Mesodermal cell (in vitro differentiated cells): ENCODE data around the gene KRTAP4-11.
"Not testable (repeated sequence)": the region's sequence is repeated elsewhere in the genome, so short reads cannot be mapped to it uniquely, and the experiment has no call there.

Source experiments
- H3K27ac ChIP-seq: 2 replicates; pipeline ENCODE4 v1.7.0; 2013; ENCODE audit warnings: mild to moderate bottlenecking, low read depth, low read length, moderate library complexity; ENCODE audit not compliant: severe bottlenecking
- H3K36me3 ChIP-seq: 2 replicates; pipeline ENCODE4 v1.7.1; 2013; ENCODE audit warnings: mild to moderate bottlenecking, low read length, moderate library complexity; ENCODE audit not compliant: control insufficient read depth, insufficient read depth
- H3K4me1 ChIP-seq: one replicate; pipeline ENCODE4 v1.7.1; 2013; ENCODE audit warnings: mild to moderate bottlenecking, low read length; ENCODE audit not compliant: insufficient read depth, control insufficient read depth, poor library complexity, severe bottlenecking
- H3K4me3 ChIP-seq: 2 replicates; pipeline ENCODE4 v1.7.0; 2013; ENCODE audit warnings: low read length, control low read depth, mild to moderate bottlenecking; ENCODE audit not compliant: insufficient read depth, poor library complexity, severe bottlenecking; ENCODE audit errors: extremely low read depth
- H3K9me3 ChIP-seq: 2 replicates; pipeline ENCODE4 v1.7.1; 2013; ENCODE audit warnings: mild to moderate bottlenecking, low read length, moderate library complexity; ENCODE audit not compliant: control insufficient read depth
- WGBS, 2 experiments: methylation state at CpG; one replicate each; pipeline ENCODE4 v1.1.5; 2013; ENCODE audit warnings: missing lambda C conversion rate in 2 of 2; ENCODE audit not compliant: insufficient coverage in 2 of 2; 5-methylcytosine and 5-hydroxymethylcytosine counted together

Gene KRTAP4-11

GRCh38 chr17:41105347-41105746 lies 12.8 kb downstream of the KRTAP4-11 start, which contains the start of gene KRTAP4-9:
KRTAP4-9 (plus strand) TSS chr17:41105389; CDS start chr17:41105389, 0 bp downstream.
- H3K27ac ChIP-seq, H3K36me3 ChIP-seq, H3K4me3 ChIP-seq, H3K4me1 ChIP-seq, H3K9me3 ChIP-seq: not testable (repeated sequence)
- WGBS, 2 experiments, result 75 to 80% methylated on average over 9 of the region's 10 CpGs

GRCh38 chr17:41104386-41105038 lies 13.7 kb downstream of the KRTAP4-11 start:
- H3K9me3 ChIP-seq, H3K4me1 ChIP-seq, H3K27ac ChIP-seq, H3K4me3 ChIP-seq, H3K36me3 ChIP-seq: not testable (repeated sequence)
- WGBS, 2 experiments, result no CpG with 5 or more reads among the region's 2 CpGs

GRCh38 chr17:41103896-41104295 lies 14.3 kb downstream of the KRTAP4-11 start:
- H3K4me3 ChIP-seq, result no peak overlapping the region
- H3K9me3 ChIP-seq, result peaks cover 7% of the 10 kb centered on the region
- WGBS, 2 experiments, result 80% methylated on average over 1 of the region's 1 CpG; no CpG with 5 or more reads in 1 of the 2 experiments
- no peak overlapping the region for H3K27ac ChIP-seq
- no peaks in the 10 kb centered on the region for H3K36me3 ChIP-seq
- peaks cover 6% of the 10 kb centered on the region for H3K4me1 ChIP-seq

DNA sequence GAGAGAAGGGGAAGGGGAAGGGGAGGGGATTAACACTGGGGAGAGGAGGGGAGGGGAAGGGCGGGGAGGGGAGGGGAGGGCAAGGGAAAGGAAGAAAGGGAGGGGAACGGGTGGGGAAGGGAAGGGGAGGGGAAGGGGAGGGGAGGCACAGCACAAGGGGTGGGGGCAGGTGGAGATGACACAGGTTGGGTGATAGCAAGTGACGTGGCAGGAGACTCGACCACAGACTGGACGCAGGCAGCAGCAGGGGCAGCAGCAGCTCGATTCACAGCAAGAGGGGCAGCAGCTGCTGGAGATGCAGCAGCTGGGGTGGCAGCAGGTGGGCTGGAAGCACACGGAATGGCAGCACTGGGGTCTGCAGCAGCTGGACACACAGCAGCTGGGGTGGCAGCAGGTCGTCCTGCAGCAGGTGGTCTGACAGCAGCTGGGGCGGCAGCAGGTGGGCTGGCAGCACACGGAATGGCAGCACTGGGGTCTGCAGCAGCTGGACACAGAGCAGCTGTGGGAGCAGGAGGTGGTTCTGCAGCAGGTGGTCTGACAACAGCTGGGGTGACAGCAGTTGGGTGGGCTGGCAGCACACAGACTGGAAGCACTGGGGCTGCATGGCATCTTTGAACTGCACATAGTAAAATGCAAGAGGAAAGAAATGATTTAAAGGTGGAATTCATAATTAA lies 16.4 kb downstream of the KRTAP4-11 start, which contains the start of gene KRTAP4-16:
Gene KRTAP4-16 (minus strand): TSS at position 624 of the 674 bp plus-strand sequence. CDS start 0 bp downstream, at position 624.
- Histone ChIP-seq H3K27ac (no peak within 1 kb of the TSS), H3K4me1 (peaks cover 6% of the 10 kb centered on the region), H3K36me3 (no peaks in the 10 kb centered on the region), H3K9me3 (no peaks in the 10 kb centered on the region), H3K4me3 (no peak within 1 kb of the TSS)
- 57 to 58% methylated on average over 7 to 9 of the region's 10 CpGs for WGBS, 2 experiments

DNA sequence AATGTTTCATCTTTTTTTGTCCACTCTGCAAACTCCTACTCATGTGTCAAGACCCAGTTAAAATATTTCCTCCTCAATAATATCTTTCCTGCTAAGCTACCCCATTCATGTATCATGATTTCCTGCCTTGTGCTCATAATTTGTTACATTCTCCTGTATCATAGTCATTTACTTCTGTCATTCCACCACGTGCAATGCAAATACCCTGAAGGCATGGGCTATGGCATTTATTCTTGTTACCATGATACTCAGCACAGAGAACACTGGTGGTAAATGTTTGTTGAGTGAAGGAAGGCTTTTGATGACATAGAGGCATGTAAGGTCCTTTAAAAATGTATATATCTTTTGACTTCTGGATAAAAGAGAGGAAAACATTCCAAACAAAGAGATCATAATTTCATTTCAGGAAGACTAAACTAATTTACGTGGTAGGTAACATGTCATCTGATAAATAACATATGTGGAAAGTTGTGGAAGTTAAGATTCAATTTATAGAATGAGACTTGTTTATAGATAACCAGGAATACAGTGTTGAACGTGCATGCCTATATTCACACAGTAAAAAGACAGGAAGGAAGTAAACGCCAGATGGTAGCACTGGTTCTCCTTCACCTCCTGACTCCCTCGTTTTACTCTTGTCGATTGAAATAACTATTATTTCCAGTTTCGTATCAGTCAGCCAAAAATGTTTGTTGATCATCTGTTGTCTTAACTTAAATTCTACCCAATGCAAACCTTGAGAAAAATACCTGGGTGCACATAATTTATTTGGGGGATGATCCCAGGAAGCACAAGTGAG lies 18.3 kb downstream of the KRTAP4-11 start:
- 90 to 93% methylated on average over 2 to 3 of the region's 7 CpGs for WGBS, 2 experiments
- H3K4me1 ChIP-seq, H3K36me3 ChIP-seq, H3K4me3 ChIP-seq, H3K9me3 ChIP-seq: not testable (repeated sequence)
- H3K27ac ChIP-seq, result peak overlapping the region; percentile 16

- Histone ChIP-seq H3K4me3 (no peak overlapping the region), H3K9me3 (peaks cover 4% of the 10 kb centered on the region), H3K4me1 (no peaks in the 10 kb centered on the region), H3K27ac (no peak overlapping the region), H3K36me3 (no peaks in the 10 kb centered on the region)
- 97% methylated on average over 4 of the region's 6 CpGs; no CpG with 5 or more reads in 1 of the 2 experiments for WGBS, 2 experiments
Observed at GRCh38 chr17:41098481-41098880, 19.7 kb downstream of the KRTAP4-11 start.

- Histone ChIP-seq H3K4me3 (no peak within 1 kb of the TSS), H3K9me3 (peaks cover 4% of the 10 kb centered on the region), H3K36me3 (no peaks in the 10 kb centered on the region), H3K4me1 (no peaks in the 10 kb centered on the region), H3K27ac (no peak within 1 kb of the TSS)
- WGBS, 2 experiments, result 78 to 89% methylated on average over 1 of the region's 4 CpGs
Observed at GRCh38 chr17:41098042-41098441, 20.1 kb downstream of the KRTAP4-11 start, which contains the start of gene KRTAP4-8. KRTAP4-8 (minus strand) TSS chr17:41098142; CDS start chr17:41098084, 58 bp downstream.

- H3K9me3 ChIP-seq, result peaks cover 4% of the 10 kb centered on the region
- H3K4me3 ChIP-seq, result no peak overlapping the region
- H3K36me3 ChIP-seq, result no peaks in the 10 kb centered on the region
- H3K4me1 ChIP-seq, result no peaks in the 10 kb centered on the region
- no peak overlapping the region for H3K27ac ChIP-seq
- WGBS, 2 experiments, result 90 to 91% methylated on average over 4 to 5 of the region's 7 CpGs
Observed at GRCh38 chr17:41096055-41096454, 22.1 kb downstream of the KRTAP4-11 start.

GRCh38 chr17:41088760-41089352 lies 29.3 kb downstream of the KRTAP4-11 start:
- 17% methylated on average over 1 of the region's 4 CpGs; no CpG with 5 or more reads in 1 of the 2 experiments for WGBS, 2 experiments
- H3K36me3 ChIP-seq, H3K4me1 ChIP-seq, H3K27ac ChIP-seq, H3K4me3 ChIP-seq, H3K9me3 ChIP-seq: not testable (repeated sequence)

GRCh38 chr17:41084100-41084856 lies 33.9 kb downstream of the KRTAP4-11 start, which contains the start of gene KRTAP4-7:
KRTAP4-7 (plus strand) TSS chr17:41084150; CDS start chr17:41084207, 57 bp downstream.
- not testable (repeated sequence) for H3K36me3 ChIP-seq, H3K27ac ChIP-seq, H3K4me3 ChIP-seq, H3K9me3 ChIP-seq, H3K4me1 ChIP-seq
- WGBS, 2 experiments, result 86 to 89% methylated on average over 7 to 11 of the region's 14 CpGs
